DND-41 (cell line): Measurements from ENCODE around the gene ZNF550.
A peak's percentile ranks its signal among the peaks of the same experiment; 100 is the strongest.

Experiments
- ATAC-seq: fragments of 200-7000 bp; cut with Tn5 transposase; 3 replicates; pipeline ENCODE4 v1.9.1; 2021; ENCODE audit warnings: low read depth; ENCODE audit not compliant: insufficient read depth
- DNase-seq: peaks from one replicate; pipeline ENCODE4 v3.0.0-alpha.2; 2020
- H2AFZ ChIP-seq: 2 replicates; pipeline ENCODE4 v1.6.0; 2012; ENCODE audit warnings: low read depth, low read length
- H3K27ac ChIP-seq: 2 replicates; pipeline ENCODE4 v1.5.1; 2012; ENCODE audit warnings: low read length, inconsistent platforms
- H3K27me3 ChIP-seq: fragments of 200-600 bp; sonication (generic); 2 replicates; pipeline ENCODE4 v1.6.0; 2012; ENCODE audit warnings: low read length, mild to moderate bottlenecking, inconsistent platforms; ENCODE audit not compliant: insufficient read depth, poor library complexity
- H3K36me3 ChIP-seq: 2 replicates; pipeline ENCODE4 v1.5.1; 2012; ENCODE audit warnings: low read length, inconsistent platforms; ENCODE audit not compliant: insufficient read depth
- H3K4me1 ChIP-seq: 2 replicates; pipeline ENCODE4 v1.5.1; 2012; ENCODE audit warnings: mild to moderate bottlenecking, low read length; ENCODE audit not compliant: insufficient read depth
- H3K4me2 ChIP-seq: 2 replicates; pipeline ENCODE4 v1.6.0; 2012; ENCODE audit warnings: mild to moderate bottlenecking, moderate library complexity, low read length, inconsistent platforms; ENCODE audit not compliant: insufficient read depth
- H3K4me3 ChIP-seq, 2 experiments: fragments of 200-600 bp in 1 of 2; shearing (Covaris generic) in 1 of 2; 2 replicates each; pipeline ENCODE4 v1.5.1; 2012 to 2016; ENCODE audit warnings: inconsistent platforms in 2 of 2, low read length in 2 of 2, mild to moderate bottlenecking in 2 of 2, low read depth in 1 of 2, moderate library complexity in 1 of 2
- H3K79me2 ChIP-seq: 2 replicates; pipeline ENCODE4 v1.6.0; 2012; ENCODE audit warnings: low read length, inconsistent platforms; ENCODE audit not compliant: insufficient read depth
- H3K9ac ChIP-seq: 2 replicates; pipeline ENCODE4 v1.6.0; 2012; ENCODE audit warnings: low read depth, mild to moderate bottlenecking, inconsistent platforms, low read length, moderate library complexity
- H3K9me3 ChIP-seq: 2 replicates; pipeline ENCODE4 v1.5.1; 2012; ENCODE audit warnings: low read length, moderate library complexity, mild to moderate bottlenecking, inconsistent platforms; ENCODE audit not compliant: insufficient read depth, severe bottlenecking
- H4K20me1 ChIP-seq: 2 replicates; pipeline ENCODE4 v1.6.0; 2012; ENCODE audit warnings: low read length; ENCODE audit not compliant: insufficient read depth
- EZH2 ChIP-seq: IDR thresholded peaks from 3 replicates; pipeline ENCODE4 v1.6.1; 2012; ENCODE audit warnings: borderline replicate concordance, low read depth, mild to moderate bottlenecking, moderate library complexity, low read length, inconsistent platforms; ENCODE audit not compliant: severe bottlenecking
- TF ChIP-seq, protein P1 (sequence below): IDR thresholded peaks from 2 replicates; pipeline ENCODE4 v1.5.1; 2012; ENCODE audit warnings: borderline replicate concordance, low read length, moderate library complexity, mild to moderate bottlenecking; ENCODE audit not compliant: poor library complexity, severe bottlenecking; ENCODE audit errors: extremely low read depth

Gene ZNF550

DNA sequence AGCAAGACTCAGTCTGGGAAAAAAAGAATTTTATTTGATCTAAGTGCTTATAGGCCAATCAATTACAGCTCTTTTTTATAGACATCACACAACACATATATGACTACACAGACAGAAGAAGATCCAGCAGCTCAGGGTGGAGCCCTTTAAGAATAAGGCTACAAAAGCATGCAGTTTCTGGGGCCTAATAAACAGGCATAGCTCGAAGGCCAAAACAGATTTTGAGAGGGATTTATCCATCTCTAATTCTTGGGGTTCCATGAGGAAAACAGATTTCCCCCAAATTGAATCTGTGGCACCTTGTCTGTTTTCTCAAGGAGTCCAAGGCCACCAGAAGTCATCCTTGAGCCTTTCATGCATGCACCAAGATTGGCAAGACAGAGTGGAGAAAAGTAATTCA is 3.9 kb upstream of the ZNF550 start:
- Histone ChIP-seq H3K4me3 (no peak overlapping the region), H3K9me3 (peaks cover 73% of the 10 kb centered on the region), H3K79me2 (peaks cover 16% of the 10 kb centered on the region), H4K20me1 (0 out of 2 replicates have a peak, but pooled peaks cover 2% of the 10 kb centered on the region), H3K27ac (no peak overlapping the region), H3K4me2 (no peak overlapping the region), H3K36me3 (peaks cover 8% of the 10 kb centered on the region; the same call in 1 of the 2 replicates), H3K4me1 (peaks cover 12% of the 10 kb centered on the region), H3K27me3 (no peaks in the 10 kb centered on the region), H3K9ac (no peak overlapping the region), H2AFZ (no peak overlapping the region)
- no peak for TF ChIP-seq EZH2
- TF ChIP-seq, protein P1, sequence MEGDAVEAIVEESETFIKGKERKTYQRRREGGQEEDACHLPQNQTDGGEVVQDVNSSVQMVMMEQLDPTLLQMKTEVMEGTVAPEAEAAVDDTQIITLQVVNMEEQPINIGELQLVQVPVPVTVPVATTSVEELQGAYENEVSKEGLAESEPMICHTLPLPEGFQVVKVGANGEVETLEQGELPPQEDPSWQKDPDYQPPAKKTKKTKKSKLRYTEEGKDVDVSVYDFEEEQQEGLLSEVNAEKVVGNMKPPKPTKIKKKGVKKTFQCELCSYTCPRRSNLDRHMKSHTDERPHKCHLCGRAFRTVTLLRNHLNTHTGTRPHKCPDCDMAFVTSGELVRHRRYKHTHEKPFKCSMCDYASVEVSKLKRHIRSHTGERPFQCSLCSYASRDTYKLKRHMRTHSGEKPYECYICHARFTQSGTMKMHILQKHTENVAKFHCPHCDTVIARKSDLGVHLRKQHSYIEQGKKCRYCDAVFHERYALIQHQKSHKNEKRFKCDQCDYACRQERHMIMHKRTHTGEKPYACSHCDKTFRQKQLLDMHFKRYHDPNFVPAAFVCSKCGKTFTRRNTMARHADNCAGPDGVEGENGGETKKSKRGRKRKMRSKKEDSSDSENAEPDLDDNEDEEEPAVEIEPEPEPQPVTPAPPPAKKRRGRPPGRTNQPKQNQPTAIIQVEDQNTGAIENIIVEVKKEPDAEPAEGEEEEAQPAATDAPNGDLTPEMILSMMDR: no peak
- DNase-seq (no peak), ATAC-seq (no peak)

GRCh38 chr19:57560049-57560491 is 407 bp upstream of the ZNF550 start:
- peak overlapping the region; percentile 85; the same call in 1 of the 2 replicates for H3K9ac ChIP-seq
- ATAC-seq: no peak
- no peak for DNase-seq

GRCh38 chr19:57559008-57559403 is 657 bp downstream of the ZNF550 start:
- peaks cover 2% of the 10 kb centered on the region; the same call in 1 of the 2 replicates for H4K20me1 ChIP-seq
- TF ChIP-seq EZH2: no peak
- TF ChIP-seq, protein P1: no peak
- H3K4me3 ChIP-seq: peak overlapping the region; percentile 73 to 96
- H3K4me2 ChIP-seq: peak overlapping the region; percentile 93
- ATAC-seq (peak; percentile 60), DNase-seq (peak; percentile 45)
- H3K9ac ChIP-seq: peak overlapping the region; percentile 85
- peaks cover 41% of the 10 kb centered on the region for H3K79me2 ChIP-seq
- H3K4me1 ChIP-seq: peaks cover 23% of the 10 kb centered on the region
- no peaks in the 10 kb centered on the region for H3K27me3 ChIP-seq
- H3K36me3 ChIP-seq: peaks cover 38% of the 10 kb centered on the region
- H2AFZ ChIP-seq: peak overlapping the region; percentile 94
- peaks cover 29% of the 10 kb centered on the region for H3K9me3 ChIP-seq
- H3K27ac ChIP-seq: peak overlapping the region; percentile 88

More at GRCh38 chr19:57560049-57560491, 407 bp upstream of the ZNF550 start:
- Histone ChIP-seq H3K4me1 (peaks cover 23% of the 10 kb centered on the region), H3K27me3 (no peaks in the 10 kb centered on the region), H2AFZ (peak overlapping the region; percentile 94), H3K4me2 (peak overlapping the region; percentile 93), H3K36me3 (peaks cover 27% of the 10 kb centered on the region), H3K4me3 (peak overlapping the region; percentile 73 to 96), H3K9me3 (peaks cover 40% of the 10 kb centered on the region), H3K79me2 (peaks cover 33% of the 10 kb centered on the region), H4K20me1 (peaks cover 2% of the 10 kb centered on the region; the same call in 1 of the 2 replicates), H3K27ac (peak overlapping the region; percentile 88)
- TF ChIP-seq, protein P1: no peak
- TF ChIP-seq EZH2: no peak
